GM12878 (cell line): ENCODE data around the gene TMPRSS4. TPM values are rescaled to one million over a fixed set of nuclear protein-coding genes. Genes with fewer than 3 reads are reported as not detected.

Experiments used
- ATAC-seq: fragments of 200-7000 bp; cut with Tn5 transposase; 3 replicates; pipeline ENCODE4 v1.9.1; 2020; ENCODE audit warnings: mild to moderate bottlenecking, moderate library complexity
- BruUV-seq: library from RNA; stranded (reverse); fragments of 400-500 nt; replicated peaks from 2 replicates; lab custom pipeline; 2021; lab: Mats Ljungman, UMichigan
- CTCF ChIA-PET: fragments of 300-600 bp; sonication (Branson Sonifier 250); formaldehyde crosslinking; extraction: SDS; loops from one replicate; lab custom pipeline; 2021; ENCODE audit warnings: inconsistent platforms; lab: Yijun Ruan, JAX
- POLR2A ChIA-PET: fragments of 350-600 bp; formaldehyde crosslinking; extraction: SDS; loops from one replicate; lab custom pipeline; 2021; ENCODE audit warnings: inconsistent platforms; lab: Charles Lee
- RAD21 ChIA-PET: fragments of 300-600 bp; sonication (Branson Sonifier 250); formaldehyde crosslinking; loops from one replicate; lab custom pipeline; 2023; ENCODE audit warnings: antibody characterized with exemption; ENCODE audit not compliant: unreplicated experiment; lab: Charles Lee
- SMC1A ChIA-PET: fragments of 300-600 bp; sonication (Branson Sonifier 250); formaldehyde crosslinking; loops from one replicate; lab custom pipeline; 2023; ENCODE audit not compliant: unreplicated experiment, uncharacterized antibody; lab: Charles Lee
- DNase-seq: peaks from one replicate; pipeline ENCODE4 v3.0.0-alpha.2; 2011; ENCODE audit warnings: low read depth, low spot score
- FAIRE-seq: peaks from 3 replicates; lab custom pipeline; 2011; peaks lifted over from hg19 to GRCh38; lab: Jason Lieb, UNC
- H2AFZ ChIP-seq: 2 replicates; pipeline ENCODE4 v1.6.0; 2011; ENCODE audit warnings: low read depth, low read length, control low read depth; ENCODE audit not compliant: control insufficient read depth
- H3K27ac ChIP-seq: 2 replicates; pipeline ENCODE4 v1.5.1; 2011; ENCODE audit warnings: control low read depth; ENCODE audit not compliant: control insufficient read depth, insufficient read depth
- H3K27me3 ChIP-seq, 2 experiments: replicated peaks in 1 of 2; 2 replicates each; pipeline versions ENCODE4 v1.6.0 to v1.6.1; 2011; ENCODE audit warnings: low read length in 1 of 2; ENCODE audit not compliant: control insufficient read depth in 2 of 2, insufficient read depth in 2 of 2
- H3K36me3 ChIP-seq, 2 experiments: 2 replicates each; pipeline ENCODE4 v1.5.1; 2011; ENCODE audit warnings: low read length in 1 of 2; ENCODE audit not compliant: control insufficient read depth in 2 of 2, insufficient read depth in 2 of 2
- H3K4me1 ChIP-seq: 2 replicates; pipeline ENCODE4 v1.6.1; 2011; ENCODE audit warnings: mild to moderate bottlenecking, low read length, moderate library complexity, mixed read lengths; ENCODE audit not compliant: control insufficient read depth, insufficient read depth
- H3K4me2 ChIP-seq: 2 replicates; pipeline ENCODE4 v1.6.0; 2011; ENCODE audit warnings: control low read depth; ENCODE audit not compliant: control insufficient read depth, insufficient read depth
- H3K4me3 ChIP-seq: fragments of 200-600 bp; sonication (generic); 2 replicates; pipeline ENCODE4 v1.5.1; 2016
- H3K79me2 ChIP-seq: 2 replicates; pipeline ENCODE4 v1.6.0; 2011; ENCODE audit warnings: low read length; ENCODE audit not compliant: control insufficient read depth, insufficient read depth
- H3K9ac ChIP-seq: 2 replicates; pipeline ENCODE4 v1.8.0; 2011; ENCODE audit warnings: low read length, control low read depth, mixed read lengths; ENCODE audit not compliant: control insufficient read depth, insufficient read depth
- H3K9me3 ChIP-seq: replicated peaks from 3 replicates; pipeline ENCODE4 v1.5.1; 2011; ENCODE audit warnings: mild to moderate bottlenecking, low read length; ENCODE audit not compliant: control insufficient read depth, insufficient read depth
- H4K20me1 ChIP-seq: 2 replicates; pipeline ENCODE4 v1.6.0; 2011; ENCODE audit not compliant: control insufficient read depth, insufficient read depth
- ATF7 ChIP-seq: fragments of 450-650 bp; IDR thresholded peaks from 2 replicates; pipeline ENCODE4 v1.6.1; 2016; ENCODE audit warnings: low read depth, mild to moderate bottlenecking
- CREB1 ChIP-seq: IDR thresholded peaks from 2 replicates; pipeline ENCODE4 v1.6.1; 2012; ENCODE audit warnings: low read depth, mild to moderate bottlenecking, inconsistent platforms
- GABPA ChIP-seq: IDR thresholded peaks from 2 replicates; pipeline ENCODE4 v1.6.1; 2014; ENCODE audit warnings: antibody characterized with exemption, low read depth, mild to moderate bottlenecking, inconsistent platforms
- HDAC2 ChIP-seq: fragments of 200-600 bp; sonication (generic); IDR thresholded peaks from 2 replicates; pipeline ENCODE4 v1.6.1; 2017
- IRF4 ChIP-seq: IDR thresholded peaks from 2 replicates; pipeline ENCODE4 v1.6.1; 2011; ENCODE audit warnings: low read depth, low read length
- NBN ChIP-seq: fragments of 450-650 bp; IDR thresholded peaks from 2 replicates; pipeline ENCODE4 v1.6.1; 2016
- NFIC ChIP-seq: IDR thresholded peaks from 2 replicates; pipeline ENCODE4 v1.6.1; 2012; ENCODE audit warnings: low read depth, mild to moderate bottlenecking, inconsistent platforms, low read length, moderate library complexity
- RELA ChIP-seq: fragments of 450-650 bp; IDR thresholded peaks from 2 replicates; pipeline ENCODE4 v1.8.0; 2014; ENCODE audit warnings: borderline replicate concordance; ENCODE audit not compliant: partially characterized antibody
- WGBS: methylation state at CpG from one replicate; pipeline ENCODE4 v1.1.6; 2016; ENCODE audit warnings: low lambda C conversion rate; ENCODE audit not compliant: insufficient replicate concordance, insufficient coverage; ENCODE audit errors: missing lambda C conversion rate; 5-methylcytosine and 5-hydroxymethylcytosine counted together
- in situ Hi-C: fragments of 300-500 bp; cut with MboI; formaldehyde crosslinking; loops from 9 replicates; pipeline ENCODE4 v1.14.3; 2018; ENCODE audit warnings: mixed read lengths
- intact Hi-C: fragments of 100-400 bp; cut with micrococcal nuclease; formaldehyde crosslinking; loops from one replicate; pipeline ENCODE4 v1.14.2; 2022; ENCODE audit not compliant: unreplicated experiment
- polyA plus RNA-seq, 11 experiments: library from polyadenylated mRNA; depleted of rRNA in 4 of 11; unstranded in 6 of 11; stranded (reverse) in 5 of 11; fragments of >200 nt; fragmentation: Nextera tagmentation in 4 of 11; fragmentation: Illumina TruSeq in 1 of 11; extraction: Ambion mirVana in 4 of 11; extraction: Trizol in 1 of 11; gene quantifications; 1 replicate in 1 of 11; 2 replicates in 10 of 11; pipeline versions ENCODE4 v1.2.1 to v1.2.3, GENCODE V29; 2011 to 2016; ENCODE audit warnings: inconsistent platforms in 2 of 11, missing spikeins in 2 of 11, low read depth in 1 of 11
- total RNA-seq, 4 experiments: library from RNA; depleted of rRNA in 3 of 4; stranded (reverse); fragments of >200 nt in 3 of 4; fragmentation: Illumina TruSeq in 1 of 4; extraction: Trizol in 1 of 4; gene quantifications; 2 replicates each; pipeline versions ENCODE4 v1.2.1 to v1.2.3, GENCODE V29; 2013 to 2021
- TF ChIP-seq, protein P1 (sequence below): IDR thresholded peaks from 2 replicates; pipeline ENCODE4 v1.6.1; 2012; ENCODE audit warnings: mild to moderate bottlenecking, low read depth, low read length

Gene TMPRSS4
- total and polyA plus RNA-seq, 10 of the 15 experiments (the other 5 are each of a cell fraction or from before 2014, with no cell fraction given): 0.14 to 0.26 TPM; not detected in 8

DNA sequence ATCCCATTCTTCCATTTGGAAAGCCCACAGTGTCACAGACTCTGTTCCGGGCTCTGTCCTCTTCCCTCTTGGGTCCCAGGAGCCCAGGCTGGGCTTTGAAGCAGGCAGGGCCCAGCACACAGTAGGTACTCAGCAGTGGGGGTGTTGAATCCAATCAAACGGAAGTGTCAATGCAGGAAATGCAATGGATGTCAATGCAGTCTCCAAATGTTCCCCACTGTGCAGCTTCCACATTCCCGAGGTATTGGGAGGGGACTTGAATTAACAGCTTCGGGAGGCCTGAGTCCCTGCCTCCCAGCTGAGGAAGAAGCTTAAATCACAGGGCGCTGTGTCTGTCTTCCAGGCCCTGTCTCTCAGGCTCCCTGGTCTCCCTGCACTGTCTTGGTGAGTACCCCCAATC is 31.6 kb downstream of the TMPRSS4 start:
- POLR2A ChIA-PET: interaction anchor here (0.6 kb wide), 1 partner anchor 64 kb away, joined by 3 read pairs; no protein-coding TSS in a partner anchor
- RAD21 ChIA-PET: no interaction called here
- CTCF ChIA-PET: interaction anchor here (0.7 kb wide), 1 partner anchor 90 kb away, joined by 5 read pairs; no protein-coding TSS in a partner anchor
- no peak overlapping the region for H3K4me3 ChIP-seq
- H3K9ac ChIP-seq: no peak overlapping the region
- H3K27ac ChIP-seq: no peak overlapping the region
- no peak overlapping the region for H3K4me2 ChIP-seq
- DNase-seq (no peak), FAIRE-seq (no peak), ATAC-seq (no peak)
- H3K79me2 ChIP-seq: no peaks in the 10 kb centered on the region
- H3K4me1 ChIP-seq: no peaks in the 10 kb centered on the region
- H2AFZ ChIP-seq: no peak overlapping the region
- SMC1A ChIA-PET: interaction anchor here (1.2 kb wide), 1 partner anchor 11 kb away, joined by 3 read pairs; no protein-coding TSS in a partner anchor
- no peaks in the 10 kb centered on the region for H3K9me3 ChIP-seq
- 19% methylated on average over 5 of the region's 5 CpGs for WGBS
- H3K27me3 ChIP-seq: peaks cover 0 to 2% of the 10 kb centered on the region in 2 experiments; a peak in 1 of 4 replicates
- in situ Hi-C loops (no loop called here), intact Hi-C loops (no loop called here)
- TF ChIP-seq IRF4 (no peak), CREB1 (no peak), ATF7 (no peak), NFIC (no peak), NBN (no peak), HDAC2 (no peak), RELA (no peak), GABPA (no peak)
- TF ChIP-seq, protein P1, sequence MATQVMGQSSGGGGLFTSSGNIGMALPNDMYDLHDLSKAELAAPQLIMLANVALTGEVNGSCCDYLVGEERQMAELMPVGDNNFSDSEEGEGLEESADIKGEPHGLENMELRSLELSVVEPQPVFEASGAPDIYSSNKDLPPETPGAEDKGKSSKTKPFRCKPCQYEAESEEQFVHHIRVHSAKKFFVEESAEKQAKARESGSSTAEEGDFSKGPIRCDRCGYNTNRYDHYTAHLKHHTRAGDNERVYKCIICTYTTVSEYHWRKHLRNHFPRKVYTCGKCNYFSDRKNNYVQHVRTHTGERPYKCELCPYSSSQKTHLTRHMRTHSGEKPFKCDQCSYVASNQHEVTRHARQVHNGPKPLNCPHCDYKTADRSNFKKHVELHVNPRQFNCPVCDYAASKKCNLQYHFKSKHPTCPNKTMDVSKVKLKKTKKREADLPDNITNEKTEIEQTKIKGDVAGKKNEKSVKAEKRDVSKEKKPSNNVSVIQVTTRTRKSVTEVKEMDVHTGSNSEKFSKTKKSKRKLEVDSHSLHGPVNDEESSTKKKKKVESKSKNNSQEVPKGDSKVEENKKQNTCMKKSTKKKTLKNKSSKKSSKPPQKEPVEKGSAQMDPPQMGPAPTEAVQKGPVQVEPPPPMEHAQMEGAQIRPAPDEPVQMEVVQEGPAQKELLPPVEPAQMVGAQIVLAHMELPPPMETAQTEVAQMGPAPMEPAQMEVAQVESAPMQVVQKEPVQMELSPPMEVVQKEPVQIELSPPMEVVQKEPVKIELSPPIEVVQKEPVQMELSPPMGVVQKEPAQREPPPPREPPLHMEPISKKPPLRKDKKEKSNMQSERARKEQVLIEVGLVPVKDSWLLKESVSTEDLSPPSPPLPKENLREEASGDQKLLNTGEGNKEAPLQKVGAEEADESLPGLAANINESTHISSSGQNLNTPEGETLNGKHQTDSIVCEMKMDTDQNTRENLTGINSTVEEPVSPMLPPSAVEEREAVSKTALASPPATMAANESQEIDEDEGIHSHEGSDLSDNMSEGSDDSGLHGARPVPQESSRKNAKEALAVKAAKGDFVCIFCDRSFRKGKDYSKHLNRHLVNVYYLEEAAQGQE: no peak
- no peaks in the 10 kb centered on the region for H4K20me1 ChIP-seq
- no peaks in the 10 kb centered on the region for H3K36me3 ChIP-seq
- BruUV-seq: no TSS peak
